T-helper 1 cell treated with Interleukin-12 subunit alpha and Interleukin-12 subunit beta and Interleukin-4 antibody, amounts not matched to agents 30 μg/mL and 1 μg/mL, for 36 hours (primary cell): ENCODE results near the gene NOC4L.
"Not testable (repeated sequence)": the region's sequence is repeated elsewhere in the genome, so short reads cannot be mapped to it uniquely, and the experiment has no call there.

Source experiments
- H3K27ac Mint-ChIP-seq: one replicate; pipeline ENCODE4 v1.8.0; 2021; ENCODE audit warnings: mild to moderate bottlenecking, mixed read lengths
- H3K27me3 Mint-ChIP-seq: one replicate; pipeline ENCODE4 v1.8.0; 2021; ENCODE audit warnings: low read depth, mixed read lengths
- H3K36me3 Mint-ChIP-seq: one replicate; pipeline ENCODE4 v1.8.0; 2021; ENCODE audit warnings: low read depth, mixed read lengths
- H3K4me1 Mint-ChIP-seq: one replicate; pipeline ENCODE4 v1.8.0; 2021; ENCODE audit warnings: low read depth, mixed read lengths
- H3K4me3 Mint-ChIP-seq: one replicate; pipeline ENCODE4 v1.8.0; 2021; ENCODE audit warnings: mild to moderate bottlenecking, moderate library complexity, mixed read lengths
- H3K9me3 Mint-ChIP-seq: one replicate; pipeline ENCODE4 v1.8.0; 2021; ENCODE audit warnings: mixed read lengths

The NOC4L gene

DNA sequence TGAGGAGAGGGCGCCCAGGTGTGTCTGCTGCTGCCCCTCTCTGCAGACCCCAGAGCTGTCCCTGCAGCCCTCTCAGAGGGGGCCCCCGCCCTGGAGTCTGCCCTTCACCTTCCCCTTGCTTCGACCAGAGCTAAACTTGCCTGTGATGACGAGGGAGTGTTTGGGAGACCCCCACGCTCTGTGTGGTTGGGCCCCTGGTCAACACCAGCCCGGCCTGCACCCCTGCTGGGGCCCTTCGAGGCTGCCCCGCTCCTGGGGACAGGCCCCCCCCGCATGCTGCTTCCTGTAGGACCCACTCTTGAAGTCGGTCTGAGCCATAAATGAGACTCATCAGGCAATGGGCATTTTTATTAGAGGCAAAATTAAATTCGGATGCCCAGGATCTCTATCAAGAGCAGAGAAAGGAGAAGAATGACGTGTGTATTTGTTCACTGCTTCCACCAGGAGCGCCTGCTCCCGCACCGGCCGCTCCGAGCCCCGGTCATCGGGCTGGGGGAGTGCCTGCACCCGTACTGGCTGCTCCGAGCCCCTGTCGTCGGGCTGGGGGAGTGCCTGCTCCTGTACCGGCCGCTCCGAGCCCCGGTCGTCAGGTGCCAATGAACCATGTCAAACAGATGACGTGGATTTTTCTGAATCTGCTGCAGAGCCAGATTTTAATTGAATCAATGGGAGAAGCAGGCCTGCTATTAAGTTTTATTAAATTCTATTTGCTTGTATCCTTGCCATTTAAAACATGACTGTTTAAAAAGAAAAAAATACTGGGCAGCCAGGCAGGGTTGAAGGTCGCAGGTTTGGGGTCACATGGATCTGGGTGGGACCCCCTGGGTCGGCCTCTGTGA, 47.7 kb downstream of the NOC4L start:
- H3K27me3 Mint-ChIP-seq, result no peaks in the 10 kb centered on the region
- no peak overlapping the region for H3K27ac Mint-ChIP-seq
- H3K4me1 Mint-ChIP-seq, result peaks cover 14% of the 10 kb centered on the region
- H3K36me3 Mint-ChIP-seq, result no peaks in the 10 kb centered on the region
- peaks cover 15% of the 10 kb centered on the region for H3K9me3 Mint-ChIP-seq
- no peak overlapping the region for H3K4me3 Mint-ChIP-seq

DNA sequence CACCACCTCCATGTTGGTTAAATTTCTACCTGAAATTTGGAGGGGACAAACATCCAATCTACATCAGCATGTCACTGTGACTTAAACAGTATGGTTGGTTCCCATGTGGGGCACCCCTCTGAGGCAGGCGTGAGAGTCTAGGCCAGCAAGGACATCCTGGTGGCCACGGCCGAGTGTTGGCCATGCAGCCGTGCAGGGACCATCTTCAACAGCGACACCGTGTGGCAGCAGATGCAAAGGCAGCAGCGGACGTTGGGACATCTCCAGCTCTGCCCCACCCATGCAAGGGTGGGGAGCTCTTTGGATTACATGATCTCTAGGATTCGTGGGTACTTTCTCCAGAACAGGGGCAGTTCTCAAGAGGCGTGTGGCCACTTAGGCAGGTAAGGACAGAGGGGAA, 49.8 kb downstream of the NOC4L start:
- no peak overlapping the region for H3K27ac Mint-ChIP-seq
- no peaks in the 10 kb centered on the region for H3K27me3 Mint-ChIP-seq
- peaks cover 15% of the 10 kb centered on the region for H3K9me3 Mint-ChIP-seq
- no peaks in the 10 kb centered on the region for H3K36me3 Mint-ChIP-seq
- no peak overlapping the region for H3K4me3 Mint-ChIP-seq
- H3K4me1 Mint-ChIP-seq, result peaks cover 5% of the 10 kb centered on the region

GRCh38 chr12:132194556-132194955, 50.3 kb downstream of the NOC4L start:
- H3K4me3 Mint-ChIP-seq, result no peak overlapping the region
- H3K36me3 Mint-ChIP-seq, result no peaks in the 10 kb centered on the region
- peaks cover 1% of the 10 kb centered on the region for H3K4me1 Mint-ChIP-seq
- H3K9me3 Mint-ChIP-seq, result peaks cover 15% of the 10 kb centered on the region
- H3K27me3 Mint-ChIP-seq, result no peaks in the 10 kb centered on the region
- H3K27ac Mint-ChIP-seq, result no peak overlapping the region

DNA sequence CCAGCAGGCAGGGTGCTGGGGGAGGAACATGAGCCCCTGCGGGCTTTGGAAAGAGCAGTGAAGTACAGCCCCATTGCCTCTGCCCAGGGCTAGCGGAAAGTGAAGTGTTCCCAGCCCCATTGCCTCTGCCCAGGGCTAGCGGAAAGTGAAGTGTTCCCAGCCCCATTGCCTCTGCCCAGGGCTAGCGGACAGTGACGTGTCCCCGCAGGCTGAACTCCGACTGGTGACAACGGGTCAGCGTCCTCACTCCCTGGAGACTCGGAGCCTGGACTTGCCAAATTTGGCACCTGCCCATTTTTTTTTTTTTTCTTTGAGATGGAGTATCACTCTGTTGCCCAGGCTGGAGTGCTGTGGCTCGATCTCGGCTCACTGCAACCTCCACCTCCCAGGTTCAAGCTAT, 51.0 kb downstream of the NOC4L start:
- not testable (repeated sequence) for H3K27me3 Mint-ChIP-seq, H3K4me1 Mint-ChIP-seq, H3K27ac Mint-ChIP-seq, H3K4me3 Mint-ChIP-seq, H3K36me3 Mint-ChIP-seq
- H3K9me3 Mint-ChIP-seq, result peaks cover 15% of the 10 kb centered on the region

- H3K27me3 Mint-ChIP-seq, result no peaks in the 10 kb centered on the region
- H3K9me3 Mint-ChIP-seq, result peaks cover 15% of the 10 kb centered on the region
- H3K27ac Mint-ChIP-seq, result no peak overlapping the region
- H3K36me3 Mint-ChIP-seq, result no peaks in the 10 kb centered on the region
- H3K4me3 Mint-ChIP-seq, result no peak overlapping the region
- no peaks in the 10 kb centered on the region for H3K4me1 Mint-ChIP-seq
These were observed 52.0 kb downstream of the NOC4L start for GRCh38 chr12:132196038-132196872.

GRCh38 chr12:132196873-132197390, 52.7 kb downstream of the NOC4L start:
- Mint-ChIP-seq H3K36me3 (no peaks in the 10 kb centered on the region), H3K4me3 (no peak overlapping the region), H3K9me3 (peaks cover 15% of the 10 kb centered on the region), H3K27ac (no peak overlapping the region), H3K27me3 (no peaks in the 10 kb centered on the region), H3K4me1 (no peaks in the 10 kb centered on the region)

- H3K4me3 Mint-ChIP-seq, result no peak overlapping the region
- no peaks in the 10 kb centered on the region for H3K4me1 Mint-ChIP-seq
- no peaks in the 10 kb centered on the region for H3K36me3 Mint-ChIP-seq
- peaks cover 15% of the 10 kb centered on the region for H3K9me3 Mint-ChIP-seq
- H3K27ac Mint-ChIP-seq, result no peak overlapping the region
- no peaks in the 10 kb centered on the region for H3K27me3 Mint-ChIP-seq
These were observed 53.5 kb downstream of the NOC4L start for GRCh38 chr12:132197581-132198354.

DNA sequence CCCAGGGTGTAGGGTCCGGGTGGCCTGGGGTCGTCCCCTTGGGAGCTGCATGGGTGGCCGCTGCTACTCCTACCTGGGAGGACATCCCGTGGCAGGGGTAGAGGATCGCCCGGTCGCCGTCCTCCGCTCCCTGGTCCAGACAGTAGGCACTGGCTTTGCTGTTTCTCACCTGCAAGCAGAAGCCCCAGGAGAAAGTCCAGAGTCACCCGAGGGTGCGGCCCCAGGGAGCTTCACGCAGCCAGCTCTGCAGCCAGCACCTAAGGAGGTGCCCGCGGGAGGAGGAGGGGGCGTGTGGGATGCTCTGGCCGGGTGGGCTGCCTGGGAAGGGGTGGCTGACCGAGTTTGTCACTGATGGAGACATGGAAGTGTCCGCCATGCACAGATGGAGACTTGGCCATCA, 54.8 kb downstream of the NOC4L start:
- H3K27ac Mint-ChIP-seq, result no peak overlapping the region
- no peaks in the 10 kb centered on the region for H3K4me1 Mint-ChIP-seq
- no peaks in the 10 kb centered on the region for H3K36me3 Mint-ChIP-seq
- peaks cover 3% of the 10 kb centered on the region for H3K27me3 Mint-ChIP-seq
- H3K9me3 Mint-ChIP-seq, result peaks cover 3% of the 10 kb centered on the region
- H3K4me3 Mint-ChIP-seq, result no peak overlapping the region

- peaks cover 10% of the 10 kb centered on the region for H3K27me3 Mint-ChIP-seq
- H3K4me1 Mint-ChIP-seq, result no peaks in the 10 kb centered on the region
- H3K36me3 Mint-ChIP-seq, result no peaks in the 10 kb centered on the region
- H3K4me3 Mint-ChIP-seq, result no peak overlapping the region
- no peaks in the 10 kb centered on the region for H3K9me3 Mint-ChIP-seq
- no peak overlapping the region for H3K27ac Mint-ChIP-seq
These were observed 55.5 kb downstream of the NOC4L start for GRCh38 chr12:132199526-132200319.

- H3K9me3 Mint-ChIP-seq, result no peaks in the 10 kb centered on the region
- H3K36me3 Mint-ChIP-seq, result no peaks in the 10 kb centered on the region
- H3K4me3 Mint-ChIP-seq, result no peak overlapping the region
- no peak overlapping the region for H3K27ac Mint-ChIP-seq
- peaks cover 18% of the 10 kb centered on the region for H3K27me3 Mint-ChIP-seq
- H3K4me1 Mint-ChIP-seq, result no peaks in the 10 kb centered on the region
These were observed 56.5 kb downstream of the NOC4L start for GRCh38 chr12:132200800-132201199.

- Mint-ChIP-seq H3K36me3 (no peaks in the 10 kb centered on the region), H3K27ac (no peak overlapping the region)
These were observed 57.3 kb downstream of the NOC4L start for GRCh38 chr12:132201391-132202120.

More at GRCh38 chr12:132201391-132202120, 57.3 kb downstream of the NOC4L start:
- H3K4me3 Mint-ChIP-seq, result no peak overlapping the region
- H3K4me1 Mint-ChIP-seq, result no peaks in the 10 kb centered on the region
- H3K27me3 Mint-ChIP-seq, result peaks cover 18% of the 10 kb centered on the region
- no peaks in the 10 kb centered on the region for H3K9me3 Mint-ChIP-seq
